ENCODE measurements around the gene POLD2.

POLD2 gene

GRCh38 chr7:44153948-44154335 lies 30.6 kb upstream of the POLD2 start:
- H3K4me3 ChIP-seq (ENCODE audit: low read depth, low read length) = no peak overlapping the region
- H3K27me3 ChIP-seq = no peaks in the 10 kb centered on the region
- no peaks in the 10 kb centered on the region for H3K9me3 ChIP-seq
- H3K4me1 ChIP-seq = no peaks in the 10 kb centered on the region
- H3K36me3 ChIP-seq = no peaks in the 10 kb centered on the region
- no peak for DNase-seq
- TF ChIP-seq, protein P1, sequence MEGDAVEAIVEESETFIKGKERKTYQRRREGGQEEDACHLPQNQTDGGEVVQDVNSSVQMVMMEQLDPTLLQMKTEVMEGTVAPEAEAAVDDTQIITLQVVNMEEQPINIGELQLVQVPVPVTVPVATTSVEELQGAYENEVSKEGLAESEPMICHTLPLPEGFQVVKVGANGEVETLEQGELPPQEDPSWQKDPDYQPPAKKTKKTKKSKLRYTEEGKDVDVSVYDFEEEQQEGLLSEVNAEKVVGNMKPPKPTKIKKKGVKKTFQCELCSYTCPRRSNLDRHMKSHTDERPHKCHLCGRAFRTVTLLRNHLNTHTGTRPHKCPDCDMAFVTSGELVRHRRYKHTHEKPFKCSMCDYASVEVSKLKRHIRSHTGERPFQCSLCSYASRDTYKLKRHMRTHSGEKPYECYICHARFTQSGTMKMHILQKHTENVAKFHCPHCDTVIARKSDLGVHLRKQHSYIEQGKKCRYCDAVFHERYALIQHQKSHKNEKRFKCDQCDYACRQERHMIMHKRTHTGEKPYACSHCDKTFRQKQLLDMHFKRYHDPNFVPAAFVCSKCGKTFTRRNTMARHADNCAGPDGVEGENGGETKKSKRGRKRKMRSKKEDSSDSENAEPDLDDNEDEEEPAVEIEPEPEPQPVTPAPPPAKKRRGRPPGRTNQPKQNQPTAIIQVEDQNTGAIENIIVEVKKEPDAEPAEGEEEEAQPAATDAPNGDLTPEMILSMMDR (IDR thresholded peaks at IDR 0.05; ENCODE audit: low read depth, low read length) = no peak

- TF ChIP-seq, protein P1 (IDR thresholded peaks at IDR 0.05; ENCODE audit: low read depth, low read length) = no peak
- no peak for DNase-seq
- Histone ChIP-seq H3K4me1 (no peaks in the 10 kb centered on the region), H3K9me3 (no peaks in the 10 kb centered on the region), H3K36me3 (no peaks in the 10 kb centered on the region), H3K27me3 (no peaks in the 10 kb centered on the region), H3K4me3 (ENCODE audit: low read depth, low read length) (no peak overlapping the region)
Observed at GRCh38 chr7:44152971-44153947, 29.9 kb upstream of the POLD2 start.

GRCh38 chr7:44151956-44152355 lies 28.6 kb upstream of the POLD2 start:
- H3K9me3 ChIP-seq = no peaks in the 10 kb centered on the region
- no peak for DNase-seq
- H3K4me1 ChIP-seq = no peaks in the 10 kb centered on the region
- TF ChIP-seq, protein P1 (IDR thresholded peaks at IDR 0.05; ENCODE audit: low read depth, low read length) = no peak
- no peaks in the 10 kb centered on the region for H3K36me3 ChIP-seq
- no peaks in the 10 kb centered on the region for H3K27me3 ChIP-seq
- no peak overlapping the region for H3K4me3 ChIP-seq (ENCODE audit: low read depth, low read length)

DNA sequence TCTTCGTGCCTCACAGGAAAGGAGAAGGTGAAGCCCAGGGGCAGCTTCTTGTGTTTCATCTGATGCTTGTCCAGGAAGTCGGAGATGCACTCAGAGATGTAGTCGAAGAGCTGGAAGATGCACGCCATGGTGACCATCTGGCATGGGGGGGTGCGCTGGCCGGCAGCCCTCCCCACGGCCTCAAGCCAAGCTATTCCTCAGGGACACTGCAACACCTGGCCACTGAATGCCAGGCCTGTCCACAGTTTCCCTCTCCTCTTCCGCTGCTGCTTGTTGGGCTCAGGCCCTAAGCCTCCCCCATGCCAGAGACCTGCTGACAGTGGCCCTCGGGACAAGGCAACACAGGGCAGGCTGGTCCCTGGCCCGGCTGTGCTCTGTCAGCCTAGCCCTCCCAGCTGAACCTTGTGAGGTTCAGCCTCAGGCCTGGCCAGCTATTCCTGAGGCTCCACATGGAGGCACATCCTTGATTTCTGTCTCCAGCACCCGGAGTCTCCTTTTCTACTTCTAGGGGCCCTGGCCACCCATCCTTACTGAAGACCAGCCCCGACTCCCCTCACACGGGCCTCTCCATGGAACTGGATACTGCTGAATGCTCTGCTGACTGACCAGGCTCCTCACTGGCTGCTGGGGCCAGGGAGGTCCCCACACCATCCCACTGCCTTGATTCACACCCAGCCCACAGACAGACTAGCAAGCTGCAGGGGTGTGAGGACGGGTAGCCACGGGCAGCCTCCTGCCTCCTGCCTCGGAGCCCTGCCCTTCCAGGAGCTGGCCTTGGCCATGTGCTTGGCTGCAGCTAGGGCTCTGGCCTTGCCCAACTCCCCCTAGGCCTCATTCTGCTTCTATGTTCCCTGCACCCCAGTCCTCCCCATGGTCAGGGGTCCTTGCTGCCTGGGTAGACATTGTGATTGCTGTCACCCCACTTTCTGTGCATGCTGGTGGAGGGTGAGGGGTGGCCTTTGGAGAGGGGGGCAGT lies 27.9 kb upstream of the POLD2 start:
- DNase-seq = no peak
- H3K36me3 ChIP-seq = no peaks in the 10 kb centered on the region
- peaks cover 3% of the 10 kb centered on the region for H3K4me1 ChIP-seq
- H3K9me3 ChIP-seq = no peaks in the 10 kb centered on the region
- H3K4me3 ChIP-seq (ENCODE audit: low read depth, low read length) = no peak overlapping the region
- no peaks in the 10 kb centered on the region for H3K27me3 ChIP-seq
- TF ChIP-seq, protein P1 (IDR thresholded peaks at IDR 0.05; ENCODE audit: low read depth, low read length) = no peak

DNA sequence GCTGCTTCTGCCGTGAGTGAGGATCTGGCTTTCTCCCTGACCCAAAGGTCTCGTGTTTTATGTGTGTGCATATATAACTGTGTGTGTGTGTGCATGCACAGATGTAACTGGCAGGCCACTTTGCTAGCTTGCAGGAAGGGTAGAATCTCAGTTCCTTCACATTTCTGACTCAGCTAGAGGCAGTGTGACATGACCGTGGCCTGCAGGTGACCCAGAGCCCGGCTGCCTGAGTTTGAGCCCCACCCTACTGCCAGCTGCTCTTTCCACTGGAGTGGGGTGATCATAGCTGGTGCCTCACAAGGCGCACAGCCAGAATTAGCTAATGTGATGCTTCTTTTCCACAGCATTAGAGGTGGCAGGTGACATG lies 27.1 kb upstream of the POLD2 start:
- peaks cover 7% of the 10 kb centered on the region for H3K4me1 ChIP-seq
- no peaks in the 10 kb centered on the region for H3K36me3 ChIP-seq
- no peak overlapping the region for H3K4me3 ChIP-seq (ENCODE audit: low read depth, low read length)
- no peaks in the 10 kb centered on the region for H3K27me3 ChIP-seq
- TF ChIP-seq, protein P1 (IDR thresholded peaks at IDR 0.05; ENCODE audit: low read depth, low read length) = no peak
- no peak for DNase-seq
- H3K9me3 ChIP-seq = no peaks in the 10 kb centered on the region

Data from BE2C (cell line).